Occipital lobe (tissue), 2 donors: ENCODE measurements around the gene AREG. TPM values are rescaled to one million over a fixed set of nuclear protein-coding genes. Genes with fewer than 3 reads are reported as not detected.

Experiments used
- DNase-seq: peaks from one replicate; lab custom pipeline; 2025; lab: John Stamatoyannopoulos, UW
- total RNA-seq: library from RNA; depleted of rRNA; stranded (reverse); fragments of >200 nt; gene quantifications from one replicate; pipeline ENCODE4 v1.2.3, GENCODE V29; 2014

Gene AREG
- total RNA-seq, 1 donor from 2014 or later = not detected

DNA sequence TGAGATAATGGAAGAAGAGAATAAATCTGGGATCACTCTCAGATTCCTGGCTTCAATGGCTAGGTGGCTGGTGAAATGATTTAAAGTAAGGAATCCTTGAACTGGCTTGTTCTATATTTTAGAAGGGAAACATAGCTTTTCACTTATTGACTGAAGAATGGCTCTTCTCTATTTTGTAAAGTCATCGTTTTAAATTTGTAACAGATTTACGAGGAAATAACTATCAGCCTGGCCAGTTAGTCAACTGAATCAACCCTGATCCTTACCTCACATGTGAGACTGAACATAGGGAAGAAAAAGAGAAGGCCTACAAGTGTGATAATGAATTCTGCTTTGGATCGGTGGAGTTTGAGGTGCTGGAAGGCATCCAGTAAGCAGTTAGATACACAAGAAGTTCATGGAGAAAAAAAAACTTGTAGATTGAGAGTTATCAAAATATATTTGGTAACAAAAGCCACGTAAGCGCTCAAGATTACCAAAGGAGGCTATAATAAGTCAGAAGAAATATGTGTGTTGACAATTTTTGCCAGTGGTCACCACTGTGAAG is 12.0 kb downstream of the AREG start:
- DNase-seq = no peak

GRCh38 chr4:74460833-74461232 is 15.9 kb downstream of the AREG start:
- DNase-seq = no peak

DNA sequence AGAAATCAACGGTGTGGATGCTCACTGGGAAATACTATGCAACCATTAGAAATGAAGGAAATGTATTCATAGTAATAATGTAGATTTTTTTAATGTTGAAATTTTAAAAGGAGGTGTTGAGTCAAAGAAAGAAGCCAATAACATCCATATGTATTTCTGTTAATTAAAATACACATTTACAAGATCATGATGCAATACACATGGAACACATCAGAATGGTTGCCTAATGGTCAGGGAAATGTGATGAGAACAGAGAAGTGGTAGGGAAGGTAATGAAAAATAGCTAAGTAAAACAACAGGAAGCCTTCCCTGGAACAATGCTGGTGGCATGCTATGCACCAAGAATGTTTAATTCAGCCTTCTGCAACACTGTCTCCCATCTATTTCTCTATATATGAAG is 18.2 kb downstream of the AREG start:
- DNase-seq = no peak

DNA sequence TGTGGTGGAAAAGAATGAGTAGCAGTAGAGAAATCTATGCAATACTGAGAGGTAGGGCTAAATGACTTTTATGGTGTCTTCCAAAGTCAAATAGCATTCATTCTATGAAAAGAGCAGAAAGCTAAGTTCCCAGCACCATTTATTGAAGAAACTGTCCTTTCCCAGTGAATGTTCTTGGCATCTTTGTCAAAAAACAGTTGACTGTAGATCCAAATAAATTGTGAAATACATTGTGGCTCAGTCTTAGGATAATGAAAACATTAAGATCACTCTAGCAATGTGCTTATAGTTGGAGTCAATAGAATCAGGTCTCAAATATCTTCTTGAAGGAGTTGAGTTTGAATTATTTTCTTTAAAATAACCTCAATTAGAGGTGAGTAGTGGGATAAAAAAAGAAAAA is 19.4 kb downstream of the AREG start:
- no peak for DNase-seq

DNA sequence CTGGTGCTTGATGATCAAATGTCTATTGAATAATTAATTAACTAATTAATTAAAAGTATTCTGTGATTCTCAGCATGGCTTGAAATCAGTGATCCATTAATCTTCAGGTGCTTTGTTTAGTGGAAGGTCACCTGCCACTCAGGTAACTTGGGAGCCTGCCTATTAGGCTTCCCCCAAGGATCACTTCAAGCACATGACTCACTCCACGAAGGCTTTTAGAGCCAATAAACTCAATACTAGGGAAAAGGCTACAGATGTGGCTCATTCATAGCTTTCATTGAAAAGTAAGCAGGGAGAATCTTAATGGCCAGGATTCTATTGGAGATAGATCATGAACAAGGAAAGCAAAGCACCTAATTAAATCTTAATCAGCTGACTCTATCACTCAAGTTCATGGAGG is 21.3 kb downstream of the AREG start:
- no peak for DNase-seq

GRCh38 chr4:74471264-74471663 is 26.3 kb downstream of the AREG start:
- DNase-seq = no peak

DNA sequence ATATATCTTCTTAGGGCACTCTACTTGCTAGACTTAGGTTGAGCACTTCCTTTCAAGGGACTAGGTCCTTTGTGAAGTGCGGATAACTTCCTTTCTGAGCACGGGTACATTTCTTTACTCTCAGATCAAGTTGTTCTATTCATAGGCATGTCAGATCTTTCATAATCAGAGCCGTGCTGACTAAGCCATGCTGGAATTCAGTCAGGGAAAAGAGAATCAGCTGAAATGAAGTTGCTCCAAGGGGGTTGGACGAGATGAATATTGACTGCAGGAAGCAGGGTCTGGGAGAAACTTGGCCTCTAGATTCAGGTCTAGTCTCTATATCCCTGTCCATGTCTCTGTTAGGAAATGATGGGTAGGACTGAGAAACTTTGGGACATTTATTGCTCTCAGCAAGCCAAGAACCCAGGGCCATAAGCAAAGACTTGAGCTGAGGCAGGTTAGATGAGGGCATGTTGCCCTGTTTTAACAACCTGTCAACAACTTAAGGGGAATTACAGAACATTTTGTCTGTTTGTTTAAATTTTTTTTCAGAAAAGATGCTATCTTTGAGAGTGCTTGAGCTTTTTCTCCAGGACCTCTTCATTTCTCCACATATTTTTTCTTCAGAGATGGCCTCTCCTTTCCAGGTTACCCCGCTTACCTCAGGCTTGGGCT is 28.3 kb downstream of the AREG start:
- no peak for DNase-seq

DNA sequence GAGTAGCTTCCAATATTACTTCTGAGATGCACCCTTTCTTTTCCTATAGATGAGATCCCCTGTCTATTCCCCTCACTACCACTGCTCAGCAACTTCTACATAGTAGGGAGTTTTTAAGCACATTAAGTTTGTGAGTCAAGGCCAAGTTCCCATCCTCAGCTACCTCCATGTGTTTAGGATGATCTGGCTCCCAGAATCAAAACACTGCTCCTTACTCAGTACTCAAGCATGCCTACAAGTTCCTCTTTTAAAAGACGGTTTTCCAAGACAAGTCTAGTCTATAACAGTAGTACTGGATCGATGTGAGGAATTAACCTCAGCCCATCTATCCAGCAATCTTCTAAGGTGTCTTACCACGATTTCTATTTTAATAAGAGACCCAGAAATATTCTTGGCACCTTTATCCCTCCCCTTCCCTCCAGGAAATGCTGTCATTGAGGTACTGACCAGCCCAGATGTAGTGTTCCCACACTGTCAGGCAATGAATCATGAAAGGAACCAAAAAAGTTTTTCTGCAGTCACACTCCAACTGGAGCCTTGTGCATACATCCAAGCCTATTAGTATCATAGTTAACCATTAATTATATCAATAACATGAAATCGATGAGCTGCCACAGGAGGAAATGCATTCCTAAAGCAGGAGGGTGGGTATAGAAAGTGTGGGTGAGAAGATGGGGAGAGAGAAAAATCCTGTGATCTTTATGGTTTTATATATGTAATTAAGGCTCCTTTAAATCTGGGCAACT is 29.6 kb downstream of the AREG start:
- DNase-seq = no peak

- DNase-seq = no peak
These were observed 30.3 kb downstream of the AREG start for GRCh38 chr4:74475091-74475800.

- DNase-seq = no peak
These were observed 31.0 kb downstream of the AREG start for GRCh38 chr4:74475946-74476345.

- no peak for DNase-seq
These were observed 34.1 kb downstream of the AREG start for GRCh38 chr4:74479009-74479408.

GRCh38 chr4:74480267-74480666 is 35.3 kb downstream of the AREG start:
- DNase-seq = no peak

DNA sequence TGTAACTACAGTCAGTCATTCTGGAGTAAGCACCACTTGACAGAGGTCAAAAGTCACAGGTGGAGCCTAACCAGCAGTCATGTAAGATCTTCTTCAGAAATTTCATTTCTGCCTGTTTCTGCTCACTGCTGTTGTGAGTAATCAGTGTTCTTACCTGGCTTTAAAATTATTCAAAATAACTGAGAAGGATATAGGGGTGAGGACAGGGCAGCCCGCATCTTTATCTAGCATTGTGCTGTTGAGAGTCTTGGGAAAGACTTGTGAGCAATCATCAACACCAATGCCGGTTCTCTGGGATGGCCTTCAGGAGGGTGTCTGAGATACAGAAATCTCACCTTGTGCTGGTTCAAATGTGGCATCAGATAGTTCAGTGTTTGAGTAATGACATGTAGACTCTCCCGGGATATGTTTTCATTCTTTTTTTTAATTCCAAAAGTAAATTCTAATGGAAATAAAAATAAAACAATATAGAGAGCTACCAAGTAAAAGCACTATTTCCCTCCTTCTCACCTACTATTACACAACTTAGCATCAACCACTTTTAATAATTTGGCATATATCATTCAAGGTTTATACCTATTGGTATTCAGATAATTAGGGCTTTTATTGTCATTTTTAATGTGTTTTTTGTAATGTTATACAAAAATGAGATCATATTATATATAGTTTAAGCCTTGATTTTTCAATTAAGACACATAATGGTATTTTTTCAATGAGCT is 37.1 kb downstream of the AREG start:
- no peak for DNase-seq

GRCh38 chr4:74483226-74483911 is 38.4 kb downstream of the AREG start:
- no peak for DNase-seq

- DNase-seq = no peak
These were observed 42.0 kb downstream of the AREG start for GRCh38 chr4:74486905-74487304.

- no peak for DNase-seq
These were observed 42.8 kb downstream of the AREG start for GRCh38 chr4:74487771-74488170.

GRCh38 chr4:74490736-74491135 is 45.8 kb downstream of the AREG start:
- DNase-seq = no peak

- DNase-seq = no peak
These were observed 55.2 kb downstream of the AREG start for GRCh38 chr4:74499986-74500781.

DNA sequence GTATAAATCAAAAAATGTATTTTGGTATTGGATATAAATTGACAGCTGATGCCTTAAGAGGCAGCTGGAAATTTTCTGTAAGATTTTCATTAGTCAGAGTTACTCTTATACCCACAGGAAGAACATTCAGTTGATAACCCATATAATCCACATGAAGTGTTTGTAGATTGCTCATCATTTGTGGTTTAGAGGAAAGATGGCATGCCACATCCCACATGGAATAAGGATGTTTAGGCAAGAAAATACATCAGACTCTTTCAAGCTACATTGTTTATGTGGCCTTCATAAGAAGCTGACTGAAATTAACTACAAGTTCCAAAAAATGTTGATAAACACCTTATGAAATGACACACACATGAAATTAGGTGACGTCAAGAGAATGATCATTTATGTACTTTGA is 56.6 kb downstream of the AREG start:
- no peak for DNase-seq

GRCh38 chr4:74503580-74503979 is 58.6 kb downstream of the AREG start:
- no peak for DNase-seq
